GM12878 (cell line): Measurements from ENCODE around the gene ADAMTS17. TPM values are rescaled to one million over a fixed set of nuclear protein-coding genes. Genes with fewer than 3 reads are reported as not detected.

Source experiments
- ATAC-seq: fragments of 200-7000 bp; cut with Tn5 transposase; 3 replicates; pipeline ENCODE4 v1.9.1; 2020; ENCODE audit warnings: mild to moderate bottlenecking, moderate library complexity
- BruUV-seq: library from RNA; stranded (reverse); fragments of 400-500 nt; replicated peaks from 2 replicates; lab custom pipeline; 2021; lab: Mats Ljungman, UMichigan
- CTCF ChIA-PET: fragments of 300-600 bp; sonication (Branson Sonifier 250); formaldehyde crosslinking; extraction: SDS; loops from one replicate; lab custom pipeline; 2021; ENCODE audit warnings: inconsistent platforms; lab: Yijun Ruan, JAX
- POLR2A ChIA-PET: fragments of 350-600 bp; formaldehyde crosslinking; extraction: SDS; loops from one replicate; lab custom pipeline; 2021; ENCODE audit warnings: inconsistent platforms; lab: Charles Lee
- RAD21 ChIA-PET: fragments of 300-600 bp; sonication (Branson Sonifier 250); formaldehyde crosslinking; loops from one replicate; lab custom pipeline; 2023; ENCODE audit warnings: antibody characterized with exemption; ENCODE audit not compliant: unreplicated experiment; lab: Charles Lee
- SMC1A ChIA-PET: fragments of 300-600 bp; sonication (Branson Sonifier 250); formaldehyde crosslinking; loops from one replicate; lab custom pipeline; 2023; ENCODE audit not compliant: unreplicated experiment, uncharacterized antibody; lab: Charles Lee
- DNase-seq: peaks from one replicate; pipeline ENCODE4 v3.0.0-alpha.2; 2011; ENCODE audit warnings: low read depth, low spot score
- FAIRE-seq: peaks from 3 replicates; lab custom pipeline; 2011; peaks lifted over from hg19 to GRCh38; lab: Jason Lieb, UNC
- H2AFZ ChIP-seq: 2 replicates; pipeline ENCODE4 v1.6.0; 2011; ENCODE audit warnings: low read depth, low read length, control low read depth; ENCODE audit not compliant: control insufficient read depth
- H3K27ac ChIP-seq: 2 replicates; pipeline ENCODE4 v1.5.1; 2011; ENCODE audit warnings: control low read depth; ENCODE audit not compliant: control insufficient read depth, insufficient read depth
- H3K27me3 ChIP-seq, 2 experiments: replicated peaks in 1 of 2; 2 replicates each; pipeline versions ENCODE4 v1.6.0 to v1.6.1; 2011; ENCODE audit warnings: low read length in 1 of 2; ENCODE audit not compliant: control insufficient read depth in 2 of 2, insufficient read depth in 2 of 2
- H3K36me3 ChIP-seq, 2 experiments: 2 replicates each; pipeline ENCODE4 v1.5.1; 2011; ENCODE audit warnings: low read length in 1 of 2; ENCODE audit not compliant: control insufficient read depth in 2 of 2, insufficient read depth in 2 of 2
- H3K4me1 ChIP-seq: 2 replicates; pipeline ENCODE4 v1.6.1; 2011; ENCODE audit warnings: mild to moderate bottlenecking, low read length, moderate library complexity, mixed read lengths; ENCODE audit not compliant: control insufficient read depth, insufficient read depth
- H3K4me2 ChIP-seq: 2 replicates; pipeline ENCODE4 v1.6.0; 2011; ENCODE audit warnings: control low read depth; ENCODE audit not compliant: control insufficient read depth, insufficient read depth
- H3K4me3 ChIP-seq: fragments of 200-600 bp; sonication (generic); 2 replicates; pipeline ENCODE4 v1.5.1; 2016
- H3K79me2 ChIP-seq: 2 replicates; pipeline ENCODE4 v1.6.0; 2011; ENCODE audit warnings: low read length; ENCODE audit not compliant: control insufficient read depth, insufficient read depth
- H3K9ac ChIP-seq: 2 replicates; pipeline ENCODE4 v1.8.0; 2011; ENCODE audit warnings: low read length, control low read depth, mixed read lengths; ENCODE audit not compliant: control insufficient read depth, insufficient read depth
- H3K9me3 ChIP-seq: replicated peaks from 3 replicates; pipeline ENCODE4 v1.5.1; 2011; ENCODE audit warnings: mild to moderate bottlenecking, low read length; ENCODE audit not compliant: control insufficient read depth, insufficient read depth
- H4K20me1 ChIP-seq: 2 replicates; pipeline ENCODE4 v1.6.0; 2011; ENCODE audit not compliant: control insufficient read depth, insufficient read depth
- CHD2 ChIP-seq: IDR thresholded peaks from 2 replicates; pipeline ENCODE4 v1.6.1; 2011; ENCODE audit warnings: low read depth, low read length, improper control_type of control experiment, borderline replicate concordance
- JUND ChIP-seq: IDR thresholded peaks from 2 replicates; pipeline ENCODE4 v1.6.1; 2012; ENCODE audit warnings: low read depth, mild to moderate bottlenecking, low read length, improper control_type of control experiment, moderate library complexity
- KDM1A ChIP-seq: fragments of 200-600 bp; sonication (generic); IDR thresholded peaks from 2 replicates; pipeline ENCODE4 v1.6.1; 2016; ENCODE audit warnings: borderline replicate concordance
- MTA2 ChIP-seq: fragments of 450-650 bp; IDR thresholded peaks from 2 replicates; pipeline ENCODE4 v1.6.1; 2016; ENCODE audit warnings: low read depth, mild to moderate bottlenecking, moderate library complexity
- NR2F1 ChIP-seq: fragments of 450-650 bp; conservative IDR thresholded peaks from 2 replicates; pipeline ENCODE4 v1.6.1; 2017; ENCODE audit warnings: mild to moderate bottlenecking
- NRF1 ChIP-seq: conservative IDR thresholded peaks from 2 replicates; pipeline ENCODE4 v1.6.1; 2011; ENCODE audit warnings: mild to moderate bottlenecking, low read depth, low read length, improper control_type of control experiment
- RELA ChIP-seq: fragments of 450-650 bp; IDR thresholded peaks from 2 replicates; pipeline ENCODE4 v1.8.0; 2014; ENCODE audit warnings: borderline replicate concordance; ENCODE audit not compliant: partially characterized antibody
- SPI1 ChIP-seq: IDR thresholded peaks from 2 replicates; pipeline ENCODE4 v1.6.1; 2011; ENCODE audit warnings: low read depth, mild to moderate bottlenecking, low read length, moderate library complexity, borderline replicate concordance; ENCODE audit not compliant: insufficient read depth
- TCF3 ChIP-seq: IDR thresholded peaks from 2 replicates; pipeline ENCODE4 v1.6.1; 2012; ENCODE audit warnings: low read depth, mild to moderate bottlenecking, low read length, borderline replicate concordance; ENCODE audit not compliant: insufficient read depth
- YY1 ChIP-seq: IDR thresholded peaks from 2 replicates; pipeline ENCODE4 v1.6.1; 2011; ENCODE audit warnings: low read depth, mild to moderate bottlenecking, low read length
- WGBS: methylation state at CpG from one replicate; pipeline ENCODE4 v1.1.6; 2016; ENCODE audit warnings: low lambda C conversion rate; ENCODE audit not compliant: insufficient replicate concordance, insufficient coverage; ENCODE audit errors: missing lambda C conversion rate; 5-methylcytosine and 5-hydroxymethylcytosine counted together
- in situ Hi-C: fragments of 300-500 bp; cut with MboI; formaldehyde crosslinking; loops from 9 replicates; pipeline ENCODE4 v1.14.3; 2018; ENCODE audit warnings: mixed read lengths
- intact Hi-C: fragments of 100-400 bp; cut with micrococcal nuclease; formaldehyde crosslinking; loops from one replicate; pipeline ENCODE4 v1.14.2; 2022; ENCODE audit not compliant: unreplicated experiment
- polyA plus RNA-seq, 11 experiments: library from polyadenylated mRNA; depleted of rRNA in 4 of 11; unstranded in 6 of 11; stranded (reverse) in 5 of 11; fragments of >200 nt; fragmentation: Nextera tagmentation in 4 of 11; fragmentation: Illumina TruSeq in 1 of 11; extraction: Ambion mirVana in 4 of 11; extraction: Trizol in 1 of 11; gene quantifications; 1 replicate in 1 of 11; 2 replicates in 10 of 11; pipeline versions ENCODE4 v1.2.1 to v1.2.3, GENCODE V29; 2011 to 2016; ENCODE audit warnings: inconsistent platforms in 2 of 11, missing spikeins in 2 of 11, low read depth in 1 of 11
- total RNA-seq, 4 experiments: library from RNA; depleted of rRNA in 3 of 4; stranded (reverse); fragments of >200 nt in 3 of 4; fragmentation: Illumina TruSeq in 1 of 4; extraction: Trizol in 1 of 4; gene quantifications; 2 replicates each; pipeline versions ENCODE4 v1.2.1 to v1.2.3, GENCODE V29; 2013 to 2021
- TF ChIP-seq, protein P1 (sequence below): fragments of 450-650 bp; conservative IDR thresholded peaks from 2 replicates; pipeline ENCODE4 v1.6.1; 2017; ENCODE audit warnings: mild to moderate bottlenecking, moderate library complexity

Gene ADAMTS17
- total and polyA plus RNA-seq, 10 of the 15 experiments (the other 5 are each of a cell fraction or from before 2014, with no cell fraction given), result 0.04 to 0.50 (median 0.10) TPM; not detected in 4

DNA sequence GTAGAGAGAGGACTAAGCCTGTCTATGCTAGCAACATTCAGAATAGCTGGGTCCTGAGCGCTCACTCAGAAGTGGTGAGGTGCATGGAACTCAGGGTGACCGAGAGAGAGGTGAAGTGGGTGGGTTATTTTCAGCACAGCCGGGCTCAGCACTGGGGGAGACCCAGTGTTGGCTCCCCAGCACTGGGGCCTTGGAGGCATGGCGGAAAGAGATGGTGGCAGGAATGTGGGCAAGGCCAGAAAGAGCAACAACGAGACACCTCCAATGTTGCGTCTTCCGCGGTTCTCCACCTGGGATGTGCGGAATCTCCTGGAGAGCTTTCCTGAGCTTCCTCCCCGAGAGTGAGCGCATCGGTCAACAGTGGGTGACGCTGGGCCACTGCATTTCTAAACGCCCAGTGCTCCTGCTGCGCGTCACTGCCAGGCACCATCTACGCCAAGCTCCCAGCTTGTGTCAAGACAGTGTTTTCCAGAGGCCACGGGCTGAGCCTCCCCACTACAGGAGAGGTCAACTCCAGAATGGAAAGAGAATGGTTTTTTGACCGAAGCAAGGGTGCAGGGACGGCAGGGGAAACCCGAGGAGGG, 148.4 kb downstream of the ADAMTS17 start (continued):
- no peak for TF ChIP-seq JUND

DNA sequence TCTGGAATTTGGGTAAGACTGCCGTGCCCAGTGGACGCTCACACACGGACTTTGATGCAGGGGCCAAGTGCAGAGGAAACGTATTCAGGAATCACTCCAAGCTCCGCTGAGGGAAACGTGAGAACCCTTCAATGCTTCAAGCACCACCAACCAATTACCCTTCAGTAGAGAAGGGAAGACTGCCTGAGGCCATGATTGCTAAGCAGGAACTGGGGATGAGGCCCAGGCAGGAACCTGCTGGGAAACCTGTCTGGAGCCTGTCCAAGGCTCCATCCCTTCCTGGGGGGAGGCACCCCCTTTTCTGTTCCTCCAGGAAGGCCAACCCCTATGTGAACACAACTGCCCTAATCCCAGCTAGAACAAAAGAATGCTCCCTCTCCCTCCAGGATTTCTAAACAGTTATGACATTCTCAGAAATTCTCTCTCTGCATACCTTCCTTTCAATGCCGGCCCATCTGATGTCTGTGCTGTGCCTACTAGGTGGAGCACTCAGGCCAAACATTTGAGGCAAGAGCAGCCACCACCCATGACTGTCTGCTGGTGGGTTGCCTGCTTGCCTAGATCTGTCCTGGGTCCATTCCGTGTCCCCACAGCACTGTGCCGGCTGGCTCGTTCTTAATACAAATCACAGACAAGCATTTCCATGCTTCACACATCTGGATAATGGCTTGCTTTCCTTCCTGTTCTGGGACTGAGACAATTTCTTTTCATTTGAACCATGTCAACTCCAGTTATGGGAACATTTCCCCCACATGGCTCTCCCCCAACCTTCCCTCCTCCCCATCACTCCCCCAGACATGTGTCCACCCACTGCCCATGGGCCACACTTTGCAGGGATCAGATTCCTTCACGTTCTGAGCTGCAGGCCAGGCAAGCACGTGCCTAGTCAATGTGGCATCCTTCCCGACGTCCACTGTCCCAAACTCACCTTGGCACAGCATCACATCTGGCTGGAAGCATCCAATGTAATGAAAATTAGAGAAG, 149.4 kb downstream of the ADAMTS17 start:
- POLR2A ChIA-PET, result no interaction called here
- no peak overlapping the region for H3K4me2 ChIP-seq
- H3K4me1 ChIP-seq, result peaks cover 3% of the 10 kb centered on the region
- CTCF ChIA-PET, result no interaction called here
- BruUV-seq, result no TSS peak
- no peaks in the 10 kb centered on the region for H4K20me1 ChIP-seq
- WGBS, result 42% methylated on average over 14 of the region's 14 CpGs
- SMC1A ChIA-PET, result no interaction called here
- no peak for TF ChIP-seq NR2F1
- no peak for TF ChIP-seq KDM1A
- TF ChIP-seq, protein P1, sequence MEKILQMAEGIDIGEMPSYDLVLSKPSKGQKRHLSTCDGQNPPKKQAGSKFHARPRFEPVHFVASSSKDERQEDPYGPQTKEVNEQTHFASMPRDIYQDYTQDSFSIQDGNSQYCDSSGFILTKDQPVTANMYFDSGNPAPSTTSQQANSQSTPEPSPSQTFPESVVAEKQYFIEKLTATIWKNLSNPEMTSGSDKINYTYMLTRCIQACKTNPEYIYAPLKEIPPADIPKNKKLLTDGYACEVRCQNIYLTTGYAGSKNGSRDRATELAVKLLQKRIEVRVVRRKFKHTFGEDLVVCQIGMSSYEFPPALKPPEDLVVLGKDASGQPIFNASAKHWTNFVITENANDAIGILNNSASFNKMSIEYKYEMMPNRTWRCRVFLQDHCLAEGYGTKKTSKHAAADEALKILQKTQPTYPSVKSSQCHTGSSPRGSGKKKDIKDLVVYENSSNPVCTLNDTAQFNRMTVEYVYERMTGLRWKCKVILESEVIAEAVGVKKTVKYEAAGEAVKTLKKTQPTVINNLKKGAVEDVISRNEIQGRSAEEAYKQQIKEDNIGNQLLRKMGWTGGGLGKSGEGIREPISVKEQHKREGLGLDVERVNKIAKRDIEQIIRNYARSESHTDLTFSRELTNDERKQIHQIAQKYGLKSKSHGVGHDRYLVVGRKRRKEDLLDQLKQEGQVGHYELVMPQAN, result no peak
- TF ChIP-seq TCF3, result no peak
- TF ChIP-seq SPI1, result no peak
- no peak for TF ChIP-seq CHD2
- no peak for TF ChIP-seq MTA2
- TF ChIP-seq RELA, result no peak
- TF ChIP-seq NRF1, result no peak
- no peak for TF ChIP-seq YY1
- TF ChIP-seq, all 136 proteins: peak for 0
- Histone ChIP-seq H3K9ac (no peak overlapping the region), H3K4me3 (no peak overlapping the region), H3K27me3 (no peaks in the 10 kb centered on the region), H2AFZ (no peak overlapping the region), H3K79me2 (no peaks in the 10 kb centered on the region), H3K9me3 (no peaks in the 10 kb centered on the region; the same call in 2 of the 3 replicates), H3K36me3 (no peaks in the 10 kb centered on the region), H3K27ac (no peak overlapping the region)
- DNase-seq, result no peak
- in situ Hi-C loops (no loop called here), intact Hi-C loops (no loop called here)
- RAD21 ChIA-PET, result no interaction called here
- ATAC-seq, result no peak
- no peak for FAIRE-seq
